GM18873 (cell line): ENCODE measurements around the gene PPIF.

Experiments used
- ATAC-seq: cut with Tn5 transposase; IDR thresholded peaks from one replicate; pipeline ENCODE4 v1.9.1; 2021; ENCODE audit warnings: mild to moderate bottlenecking, moderate library complexity, moderate number of reproducible peaks; ENCODE audit not compliant: unreplicated experiment, low FRiP score

The PPIF gene

GRCh38 chr10:79347226-79347893, at the start of gene PPIF:
Gene PPIF, plus strand, starts transcription at chr10:79347469. Its CDS starts 80 bp downstream, at chr10:79347549.
- peak; percentile 50 for ATAC-seq

- no peak for ATAC-seq
Measured at GRCh38 chr10:79298403-79299244, 48.6 kb upstream of the PPIF start.

- ATAC-seq: no peak
Measured at GRCh38 chr10:79299397-79300241, 47.6 kb upstream of the PPIF start.

- ATAC-seq: no peak
Measured at GRCh38 chr10:79300711-79301110, 46.6 kb upstream of the PPIF start.

- ATAC-seq: no peak
Measured at GRCh38 chr10:79301754-79302530, 45.3 kb upstream of the PPIF start.

GRCh38 chr10:79303631-79304478, 43.4 kb upstream of the PPIF start:
- no peak for ATAC-seq

GRCh38 chr10:79304479-79305087, 42.7 kb upstream of the PPIF start:
- no peak for ATAC-seq

GRCh38 chr10:79305515-79305914, 41.8 kb upstream of the PPIF start:
- ATAC-seq: no peak

GRCh38 chr10:79305988-79306387, 41.3 kb upstream of the PPIF start:
- ATAC-seq: no peak

GRCh38 chr10:79306644-79307220, 40.5 kb upstream of the PPIF start:
- no peak for ATAC-seq

GRCh38 chr10:79308016-79308415, 39.3 kb upstream of the PPIF start:
- ATAC-seq: no peak

- ATAC-seq: no peak
Measured at GRCh38 chr10:79308969-79309665, 38.2 kb upstream of the PPIF start.

- ATAC-seq: no peak
Measured at GRCh38 chr10:79310200-79310865, 36.9 kb upstream of the PPIF start.

- no peak for ATAC-seq
Measured at GRCh38 chr10:79310911-79311573, 36.2 kb upstream of the PPIF start.

GRCh38 chr10:79311581-79312407, 35.5 kb upstream of the PPIF start:
- no peak for ATAC-seq

GRCh38 chr10:79312601-79313187, 34.6 kb upstream of the PPIF start:
- no peak for ATAC-seq
